Activated CD4-positive, alpha-beta T cell treated with anti-CD3 and anti-CD28 coated beads, Interleukin-2, amount 50 U/mL, for 16 hours (primary cell): ENCODE data around the gene ABHD8.

ENCODE experiments used
- DNase-seq: peaks from one replicate; pipeline ENCODE4 v3.0.0-alpha.2; 2020

ABHD8 gene

DNA sequence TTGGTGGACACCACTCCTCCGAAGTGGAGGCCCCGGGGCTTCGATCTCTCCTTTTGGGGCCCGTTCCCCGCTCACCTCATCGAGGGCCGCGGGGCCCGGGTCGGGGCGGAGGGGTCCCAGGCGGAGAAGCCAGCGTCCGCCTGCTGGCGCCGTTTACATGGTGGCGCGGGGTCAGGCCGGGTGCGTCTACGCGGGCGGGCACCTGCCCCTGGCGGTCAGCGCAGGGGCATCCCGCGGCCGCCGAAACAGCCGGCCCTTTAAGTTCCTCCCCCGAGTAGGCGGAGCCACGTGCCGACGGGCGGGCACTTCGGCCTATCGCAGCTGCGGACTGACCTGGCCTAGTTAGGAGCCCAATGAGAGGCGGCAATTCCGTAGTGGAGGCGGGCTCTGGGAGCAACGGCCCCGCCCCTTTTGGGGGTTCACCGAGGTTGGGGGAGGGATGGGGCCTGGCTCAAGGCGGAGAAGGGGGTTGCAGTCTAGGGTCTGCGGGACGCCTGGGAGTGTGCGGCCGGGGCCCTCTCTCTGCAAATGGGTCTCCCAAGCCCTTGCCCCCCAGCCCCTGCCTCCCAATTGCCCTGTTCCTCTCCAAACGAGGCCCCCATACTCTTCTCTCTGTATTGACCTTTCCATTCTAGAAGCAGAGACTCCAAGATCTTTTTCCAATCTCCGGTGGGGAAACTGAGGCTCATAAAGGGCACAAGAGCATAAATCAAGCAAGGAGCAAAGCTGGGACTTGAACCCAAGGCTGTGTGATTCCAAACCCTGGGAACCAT, at the start of gene ABHD8:
Gene ABHD8 (minus strand): TSS at position 259 of the 773 bp plus-strand sequence. CDS start 1,809 bp downstream, outside the sequence.
- DNase-seq = peak; percentile 95

- DNase-seq = no peak
Measured at GRCh38 chr19:17352608-17353280, 49.5 kb upstream of the ABHD8 start.

- no peak for DNase-seq
Measured at GRCh38 chr19:17351815-17352435, 48.7 kb upstream of the ABHD8 start.

DNA sequence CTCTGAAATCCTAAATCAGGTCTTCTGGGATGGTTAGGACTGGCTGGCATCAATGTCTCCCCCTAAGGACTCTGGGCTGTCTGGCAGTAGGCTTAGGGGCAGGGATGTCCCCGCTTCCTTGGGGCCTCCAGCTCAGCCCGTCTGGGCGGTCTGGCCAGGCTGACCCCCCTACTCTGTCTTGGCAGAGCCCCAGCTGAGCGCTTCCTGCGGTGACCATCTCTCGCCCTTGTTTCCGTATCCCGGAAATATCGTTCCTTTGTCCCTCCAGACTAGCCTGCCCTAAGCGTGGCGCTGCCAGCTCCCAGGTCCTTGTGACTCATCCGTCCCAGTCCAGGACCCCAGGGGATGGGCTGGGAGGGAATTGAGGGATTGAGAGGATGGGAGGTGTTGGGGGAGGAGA, 45.5 kb upstream of the ABHD8 start:
- no peak for DNase-seq

GRCh38 chr19:17347877-17348276, 44.7 kb upstream of the ABHD8 start:
- DNase-seq = no peak

GRCh38 chr19:17347361-17347760, 44.1 kb upstream of the ABHD8 start:
- no peak for DNase-seq

GRCh38 chr19:17346109-17346671, 43.0 kb upstream of the ABHD8 start:
- DNase-seq = peak; percentile 84

DNA sequence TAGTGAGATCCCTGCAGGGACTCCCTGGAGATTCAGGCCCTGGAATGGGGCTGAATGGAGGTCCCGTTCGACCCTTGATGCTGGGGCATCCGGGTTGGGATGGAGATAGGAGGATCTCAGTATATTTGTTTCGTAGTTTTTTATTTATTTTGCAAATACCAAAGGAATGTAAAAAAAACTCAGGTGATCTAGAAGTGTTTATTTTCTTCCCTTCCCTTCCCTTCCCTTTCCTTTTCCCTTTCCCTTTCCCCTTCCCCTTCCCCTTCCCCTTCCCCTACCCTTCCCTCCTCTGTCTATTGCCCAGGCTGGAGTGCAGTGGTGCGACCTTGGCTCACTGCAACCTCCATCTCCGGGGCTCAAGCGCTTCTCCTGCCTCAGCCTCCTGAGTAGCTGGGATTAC, 38.6 kb upstream of the ABHD8 start:
- DNase-seq = no peak

GRCh38 chr19:17341386-17341785, 38.2 kb upstream of the ABHD8 start:
- no peak for DNase-seq

DNA sequence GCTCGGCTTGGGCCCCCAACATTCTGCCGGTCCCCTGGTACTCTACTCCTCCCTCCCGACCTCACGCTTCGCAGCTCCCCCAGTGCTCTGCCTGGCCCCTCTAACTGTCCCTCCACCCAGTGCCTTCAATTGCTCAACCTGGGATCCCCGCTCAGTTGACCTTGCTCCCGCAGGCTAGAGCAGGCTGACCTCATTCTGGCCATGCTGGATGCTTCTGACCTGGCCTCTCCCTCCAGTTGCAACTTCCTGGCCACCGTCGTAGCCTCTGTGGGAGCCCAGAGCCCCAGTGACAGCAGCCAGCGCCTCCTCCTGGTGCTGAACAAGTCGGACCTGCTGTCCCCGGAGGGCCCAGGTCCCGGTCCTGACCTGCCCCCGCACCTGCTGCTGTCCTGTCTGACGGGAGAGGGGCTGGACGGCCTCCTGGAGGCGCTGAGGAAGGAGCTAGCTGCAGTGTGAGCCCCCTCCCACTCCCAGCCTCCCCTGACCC, 37.7 kb upstream of the ABHD8 start:
- DNase-seq = no peak

- no peak for DNase-seq
Measured at GRCh38 chr19:17340302-17340870, 37.2 kb upstream of the ABHD8 start.

- DNase-seq = peak; percentile 63
Measured at GRCh38 chr19:17339088-17339741, 36.0 kb upstream of the ABHD8 start.

- DNase-seq = no peak
Measured at GRCh38 chr19:17338433-17339078, 35.3 kb upstream of the ABHD8 start.

DNA sequence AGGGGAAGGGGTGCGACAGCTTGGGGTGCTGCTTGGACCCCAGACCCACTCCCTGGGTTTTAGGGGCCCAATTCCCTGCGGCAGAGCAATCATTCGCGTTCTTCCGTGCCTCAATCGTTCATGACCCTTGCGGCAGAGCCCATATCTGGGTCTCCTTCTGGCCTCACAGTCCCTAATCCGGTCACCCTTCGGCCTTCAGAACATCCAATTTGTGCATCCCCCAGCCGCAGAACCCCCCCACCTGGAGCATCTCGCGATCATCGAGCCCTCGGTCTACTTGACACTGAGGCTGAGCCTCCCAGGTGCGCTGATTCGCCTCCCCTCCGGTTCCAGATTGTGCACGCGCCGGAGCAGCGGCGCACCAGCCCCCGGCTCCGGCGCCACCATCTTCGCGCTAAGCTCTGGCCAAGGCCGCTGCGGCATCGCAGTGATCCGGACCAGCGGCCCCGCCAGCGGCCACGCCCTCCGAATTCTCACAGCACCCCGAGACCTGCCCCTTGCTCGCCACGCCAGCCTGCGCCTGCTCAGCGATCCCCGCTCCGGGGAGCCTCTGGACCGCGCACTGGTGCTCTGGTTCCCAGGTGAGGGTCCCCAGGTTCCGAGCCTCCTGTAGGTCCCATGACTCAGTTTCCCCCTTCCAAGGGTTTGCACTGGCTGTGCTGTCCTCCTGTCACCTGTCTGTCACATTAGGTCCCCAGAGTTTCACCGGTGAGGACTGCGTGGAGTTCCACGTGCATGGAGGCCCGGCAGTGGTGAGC, 34.6 kb upstream of the ABHD8 start:
- peak; percentile 65 for DNase-seq

GRCh38 chr19:17336872-17337674, 33.8 kb upstream of the ABHD8 start, which contains the start of gene GTPBP3:
GTPBP3 (plus strand) TSS chr19:17337553; CDS start chr19:17337612, 59 bp downstream.
- DNase-seq = peak; percentile 99

- no peak for DNase-seq
Measured at GRCh38 chr19:17335575-17335974, 32.4 kb upstream of the ABHD8 start.

- peak; percentile 96 for DNase-seq
Measured at GRCh38 chr19:17334414-17335409, 31.5 kb upstream of the ABHD8 start, which contains the start of gene ANO8. ANO8 (minus strand) TSS chr19:17334855; CDS start chr19:17334670, 185 bp downstream.

- peak; percentile 91 for DNase-seq
Measured at GRCh38 chr19:17333611-17334413, 30.6 kb upstream of the ABHD8 start.
